Kidney capillary endothelial cell (primary cell): ENCODE measurements around the gene NFE2L2.
"Not testable (repeated sequence)": the region's sequence is repeated elsewhere in the genome, so short reads cannot be mapped to it uniquely, and the experiment has no call there.

ENCODE experiments used
- DNase-seq: peaks from one replicate; pipeline ENCODE4 v3.0.0-alpha.2; 2018; ENCODE audit warnings: low spot score

Gene NFE2L2

DNA sequence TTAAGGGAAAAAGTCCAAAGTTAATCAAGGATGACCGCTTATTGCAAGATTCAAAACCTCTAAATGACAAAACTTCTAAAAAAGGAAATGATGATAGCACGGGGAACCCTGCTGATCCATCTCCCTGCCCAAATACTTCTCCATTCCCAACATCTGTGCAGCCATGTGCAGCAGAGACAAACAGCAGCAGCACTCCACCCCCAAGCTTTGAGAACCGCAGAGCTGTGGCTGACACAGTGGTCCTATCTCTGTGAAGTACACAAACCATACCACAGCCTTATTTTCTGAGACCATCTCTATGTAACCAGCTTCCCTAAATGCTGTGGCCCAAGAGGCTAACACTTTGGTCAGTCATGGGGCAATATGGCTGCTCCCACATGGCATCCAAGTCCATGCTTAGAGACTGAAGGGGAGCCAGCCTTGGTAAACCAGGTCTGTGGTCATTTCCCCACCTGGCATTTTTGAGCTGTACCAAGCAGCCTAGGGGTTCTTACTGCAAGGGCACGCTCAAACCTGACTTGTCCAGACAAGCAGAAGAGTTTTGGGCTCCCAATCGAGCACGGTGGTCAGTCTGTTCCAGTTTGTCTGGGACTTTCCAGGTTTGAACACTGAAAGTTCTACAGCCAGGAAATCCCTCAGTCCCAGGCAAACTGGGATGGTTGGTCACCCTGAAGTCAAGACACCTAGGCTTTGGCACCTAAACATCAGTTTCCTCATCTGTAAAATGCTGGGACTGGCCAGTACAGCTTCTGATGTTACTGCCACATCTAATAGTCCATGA, 17.1 kb upstream of the NFE2L2 start:
- no peak for DNase-seq

DNA sequence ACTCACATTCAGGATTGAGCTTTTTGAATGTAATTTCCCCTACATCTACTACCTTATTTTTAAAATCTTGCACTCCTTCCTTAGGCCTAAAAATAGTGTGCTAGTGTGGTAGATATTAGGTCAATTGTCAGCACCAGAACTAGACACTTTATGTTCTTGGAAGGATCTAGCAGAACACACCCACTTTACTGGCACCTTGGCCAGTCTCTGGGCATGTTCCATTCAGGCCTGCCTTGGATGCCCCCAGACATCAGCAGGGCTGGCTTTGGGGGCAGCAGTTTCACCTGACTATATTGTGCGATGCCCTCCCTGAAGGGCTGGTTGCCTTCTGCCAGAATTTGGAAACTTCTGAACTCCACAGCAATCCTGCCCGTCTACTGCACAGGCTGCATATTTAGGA, 15.3 kb upstream of the NFE2L2 start:
- no peak for DNase-seq

DNA sequence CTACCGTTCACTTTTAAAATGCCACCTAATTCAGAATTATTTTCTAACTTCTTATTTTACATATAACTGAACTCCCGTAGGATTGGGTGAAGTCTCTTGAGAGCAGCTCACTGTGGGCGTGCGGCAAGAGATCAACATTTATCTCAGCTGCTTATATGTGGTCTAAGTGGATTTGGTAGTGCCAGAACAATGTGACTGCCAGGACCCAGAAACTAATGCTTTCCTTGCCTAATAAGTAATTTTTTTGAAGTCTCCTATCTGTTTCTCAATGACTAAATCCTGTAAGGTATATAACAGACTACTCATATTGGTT, 11.2 kb upstream of the NFE2L2 start:
- DNase-seq = no peak

DNA sequence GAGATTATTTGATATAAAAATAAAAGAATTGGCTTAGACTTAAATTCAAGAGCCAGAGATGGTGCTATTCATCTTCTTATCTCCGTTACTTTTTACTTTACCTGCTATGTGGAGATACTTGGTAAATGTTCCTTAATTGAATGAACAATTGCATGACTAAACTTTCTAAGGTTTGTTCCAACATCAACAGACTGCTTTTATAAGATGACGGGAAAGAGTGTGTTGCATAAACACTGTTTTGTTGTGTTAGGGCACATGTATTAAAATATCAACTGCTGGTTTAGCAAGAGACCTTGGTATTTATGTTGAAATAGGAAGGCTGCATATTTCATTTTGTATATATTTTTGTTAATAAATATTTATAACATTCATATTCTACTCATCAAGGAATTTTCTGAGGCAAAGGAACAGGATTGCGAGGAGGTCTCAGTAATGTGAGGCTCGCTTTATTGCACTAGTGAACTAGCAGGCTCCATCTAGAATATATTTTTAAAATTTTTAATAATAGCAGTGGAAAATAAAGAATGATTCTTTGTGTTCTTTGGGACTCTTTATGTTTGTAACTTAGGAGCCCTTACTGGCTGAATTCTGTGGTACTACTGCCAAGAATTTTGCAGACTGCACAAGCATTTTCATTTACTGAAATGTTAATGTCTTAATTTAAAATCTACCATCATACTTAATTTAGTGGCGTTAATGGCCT, 10.7 kb upstream of the NFE2L2 start:
- no peak for DNase-seq

DNA sequence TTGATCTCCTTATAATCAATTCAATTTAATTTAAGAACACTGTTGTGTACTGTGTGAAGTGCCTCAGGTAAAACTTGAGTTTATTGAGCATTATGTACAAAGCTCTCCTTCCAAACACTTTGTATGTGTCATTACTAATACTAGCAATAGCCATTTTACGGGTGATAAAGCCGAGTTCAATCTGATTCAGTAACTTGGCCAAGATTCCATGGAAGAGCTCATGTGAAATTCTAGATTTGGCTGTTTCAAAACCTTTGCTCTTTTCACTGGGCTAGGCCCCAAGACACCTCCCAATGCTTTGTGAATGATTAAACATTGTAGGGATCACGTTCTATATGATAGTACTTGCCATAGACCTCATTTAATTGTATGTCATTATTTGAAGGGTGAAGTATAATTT, 8.9 kb upstream of the NFE2L2 start:
- DNase-seq = no peak

DNA sequence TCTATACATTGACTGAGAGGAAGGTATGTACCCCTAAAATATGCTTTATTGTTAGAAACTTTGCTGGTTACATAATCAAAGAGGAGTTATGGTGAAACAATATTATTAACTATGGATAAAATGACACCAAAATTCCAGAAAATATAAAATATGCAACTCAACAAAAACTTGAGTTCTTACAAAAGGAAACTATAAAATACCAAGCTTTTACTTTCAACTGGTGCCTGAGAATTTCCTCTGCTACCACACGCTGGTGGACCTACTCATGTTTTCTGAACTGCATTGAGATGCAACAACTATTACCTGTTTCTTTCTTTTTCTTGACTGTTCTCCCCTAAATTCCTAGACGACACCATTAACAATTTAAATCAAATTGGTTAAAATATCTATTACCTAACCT, 8.2 kb upstream of the NFE2L2 start:
- DNase-seq = no peak

DNA sequence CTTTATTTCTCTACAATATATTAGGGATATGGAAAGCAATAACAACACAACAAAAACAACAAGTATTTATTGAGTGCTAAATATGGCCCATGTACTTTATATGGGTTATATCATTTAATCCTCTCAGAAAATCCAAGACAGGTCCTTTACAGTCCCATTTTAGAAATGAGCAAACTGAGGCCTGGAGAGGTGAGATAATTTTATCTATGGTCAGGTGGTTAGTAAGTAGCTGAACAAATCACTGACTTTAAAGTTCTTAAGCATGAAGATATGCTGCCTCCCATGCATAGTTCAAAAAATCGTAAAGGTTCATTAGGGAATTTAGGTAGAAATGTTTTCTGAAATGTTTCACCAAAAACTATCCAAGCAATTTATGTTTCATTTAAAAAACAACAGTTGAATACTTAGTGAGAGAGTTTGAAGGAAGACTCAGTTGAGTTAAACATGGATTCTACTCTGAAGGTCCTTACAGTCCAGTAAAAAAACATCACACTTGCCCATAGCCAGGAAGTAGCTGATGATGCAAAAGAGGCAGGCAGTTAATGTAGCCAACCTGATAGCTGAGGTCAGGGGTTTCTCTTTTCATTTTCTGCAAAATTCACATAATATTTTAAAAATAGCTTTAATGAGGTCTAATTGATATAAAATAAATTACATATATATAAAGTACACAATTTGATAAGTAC, 7.6 kb upstream of the NFE2L2 start:
- DNase-seq = no peak

DNA sequence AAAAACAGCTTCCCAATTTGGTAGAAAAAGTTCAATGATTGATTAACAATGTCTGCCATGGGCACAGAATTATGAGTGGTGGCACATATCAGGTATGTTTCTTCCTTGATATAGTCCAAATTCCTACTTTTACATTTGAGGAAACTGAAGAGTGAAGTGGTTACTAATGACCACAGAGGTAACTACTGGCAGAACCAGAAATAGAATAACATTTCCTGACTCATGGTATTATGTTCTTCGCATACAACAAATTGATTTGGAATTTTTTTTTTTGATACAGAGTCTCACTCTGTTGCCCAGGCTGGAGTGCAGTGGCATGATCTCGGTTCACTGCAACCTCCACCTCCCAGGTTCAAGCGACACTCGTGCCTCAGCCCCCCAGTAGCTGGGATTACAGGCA, 6.0 kb upstream of the NFE2L2 start:
- no peak for DNase-seq

DNA sequence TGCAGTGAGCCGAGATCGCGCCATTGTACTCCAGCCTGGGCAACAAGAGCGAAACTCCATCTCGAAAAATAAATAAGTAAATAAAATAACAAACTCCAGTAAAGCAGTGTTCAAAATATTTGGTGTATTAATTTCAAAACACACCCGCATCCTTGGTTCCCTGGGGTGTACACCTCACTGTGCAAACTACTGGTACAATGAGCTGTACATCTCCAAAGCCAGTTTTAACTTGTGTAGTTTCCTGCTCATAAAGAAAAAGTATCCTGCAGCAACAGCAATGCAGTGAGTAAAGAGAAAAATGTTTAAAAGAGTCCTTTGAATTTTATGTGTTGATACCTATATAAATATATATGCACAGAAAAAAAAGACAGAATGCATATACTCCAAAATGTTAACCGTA, 4.4 kb upstream of the NFE2L2 start:
- no peak for DNase-seq

DNA sequence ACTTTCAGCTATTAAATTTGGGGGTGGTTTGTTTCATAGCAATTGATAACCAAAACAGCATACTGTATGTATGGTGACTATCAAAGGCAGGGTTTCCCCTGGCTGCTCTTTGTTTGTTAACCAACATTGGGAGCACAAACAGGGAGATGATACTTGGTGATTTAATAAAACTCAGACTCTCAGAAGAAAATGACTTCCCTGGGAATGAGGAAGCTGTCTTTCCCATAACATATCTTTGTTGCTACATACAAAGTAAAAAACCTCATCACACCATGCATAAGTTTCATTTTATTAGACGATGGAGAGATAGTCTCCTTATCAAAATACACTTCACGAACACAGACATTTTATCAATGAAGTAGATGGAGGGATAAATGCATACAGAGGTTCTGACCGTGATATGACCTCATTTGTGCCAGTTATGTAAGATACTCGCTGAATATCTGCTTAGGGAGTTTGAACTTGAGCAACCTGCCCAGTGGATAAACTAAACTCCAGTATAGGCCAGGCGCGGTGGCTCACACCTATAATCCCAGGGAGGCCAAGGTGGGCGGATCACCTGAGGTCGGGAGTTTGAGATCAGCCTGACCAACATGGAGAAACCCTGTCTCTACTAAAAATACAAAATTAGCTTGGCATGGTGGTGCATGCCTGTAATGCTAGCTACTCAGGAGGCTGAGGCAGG, 3.8 kb upstream of the NFE2L2 start:
- no peak for DNase-seq

DNA sequence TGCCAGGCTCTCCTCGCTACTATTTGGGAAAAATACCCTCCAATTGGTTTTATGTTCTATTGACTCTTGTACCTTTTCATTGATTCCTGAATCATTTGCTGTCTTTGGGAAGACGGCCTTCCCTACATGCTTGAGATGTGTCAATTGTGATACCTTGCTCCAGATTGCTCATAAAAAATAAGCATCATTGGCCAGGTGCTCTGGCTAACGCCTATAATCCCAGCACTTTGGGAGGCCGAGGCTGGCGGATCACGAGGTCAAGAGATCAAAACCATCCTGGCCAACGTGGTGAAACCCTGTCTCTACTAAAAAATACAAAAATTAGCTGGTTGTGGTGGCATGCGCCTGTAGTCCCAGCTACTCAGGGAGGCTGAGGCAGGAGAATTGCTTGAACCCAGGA, 2.4 kb upstream of the NFE2L2 start:
- DNase-seq = not testable (repeated sequence)

DNA sequence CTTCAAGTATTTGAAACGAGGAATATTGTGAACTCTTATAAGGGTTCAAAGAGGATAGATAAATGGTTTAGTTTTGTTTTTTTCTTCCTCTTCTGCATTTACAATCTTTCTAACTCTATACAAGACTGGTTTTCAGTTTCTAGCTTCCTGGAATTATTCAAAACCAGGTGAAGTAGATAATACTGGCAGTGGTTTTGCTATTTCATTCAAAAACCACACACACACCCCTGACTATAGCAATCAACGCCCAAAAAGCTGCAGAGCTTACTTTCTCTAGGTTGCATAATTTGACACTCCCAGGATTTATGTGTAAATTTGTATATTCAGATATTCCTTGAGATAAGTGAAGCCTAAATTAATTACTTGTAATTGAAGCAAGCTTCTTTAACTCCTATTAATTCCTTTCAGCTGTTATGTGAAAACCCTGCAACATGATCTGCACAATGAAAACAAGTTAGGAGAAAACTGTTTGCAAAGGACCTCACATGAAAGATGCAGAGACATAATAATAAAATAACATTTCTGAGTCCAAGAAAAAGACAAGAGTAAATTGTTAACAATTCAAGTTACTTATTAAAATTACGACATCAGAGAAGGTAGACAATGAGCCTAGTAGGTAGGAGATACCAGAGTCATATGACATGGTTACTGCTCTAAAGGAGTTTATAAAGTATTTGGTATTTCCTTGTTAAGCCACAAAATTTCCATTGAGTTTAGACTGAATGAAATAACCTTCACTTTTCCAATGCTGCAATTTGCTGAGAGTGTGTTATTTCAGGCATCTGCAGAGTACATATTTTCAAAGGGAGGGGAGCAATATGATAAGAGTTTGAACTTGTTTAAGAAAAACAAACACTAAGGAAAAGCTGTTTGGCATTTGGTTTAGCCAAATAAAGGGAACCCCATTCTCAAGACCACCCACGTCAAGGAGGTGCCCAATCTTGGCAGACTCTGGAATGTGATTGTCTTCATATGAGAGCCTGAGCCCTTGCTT, 1.6 kb upstream of the NFE2L2 start:
- no peak for DNase-seq

DNA sequence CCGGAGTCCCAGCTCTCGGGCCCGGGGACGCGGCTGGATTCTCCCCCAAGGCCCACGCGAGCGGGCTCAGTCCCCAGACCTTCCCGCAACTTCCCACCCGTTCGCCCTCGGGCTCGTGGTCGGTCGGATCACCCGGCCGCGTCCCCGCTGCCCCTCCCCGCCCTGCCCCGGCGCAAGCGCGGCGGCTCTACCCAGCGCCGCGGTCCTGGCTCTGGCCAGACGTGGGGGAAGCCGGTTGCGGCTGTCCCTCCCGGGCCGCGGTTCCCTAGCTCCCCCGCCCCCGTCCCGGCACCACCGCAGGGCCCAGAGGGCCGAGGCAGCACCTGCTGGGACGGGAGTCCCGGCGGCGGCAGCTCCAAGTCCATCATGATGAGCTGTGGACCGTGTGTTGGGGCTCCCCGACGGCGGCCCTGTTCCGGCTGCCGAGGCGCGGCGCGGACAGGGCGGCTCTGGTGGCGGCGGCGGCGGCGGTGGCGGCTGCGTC, 276 bp downstream of the NFE2L2 start:
- DNase-seq = peak; percentile 26

DNA sequence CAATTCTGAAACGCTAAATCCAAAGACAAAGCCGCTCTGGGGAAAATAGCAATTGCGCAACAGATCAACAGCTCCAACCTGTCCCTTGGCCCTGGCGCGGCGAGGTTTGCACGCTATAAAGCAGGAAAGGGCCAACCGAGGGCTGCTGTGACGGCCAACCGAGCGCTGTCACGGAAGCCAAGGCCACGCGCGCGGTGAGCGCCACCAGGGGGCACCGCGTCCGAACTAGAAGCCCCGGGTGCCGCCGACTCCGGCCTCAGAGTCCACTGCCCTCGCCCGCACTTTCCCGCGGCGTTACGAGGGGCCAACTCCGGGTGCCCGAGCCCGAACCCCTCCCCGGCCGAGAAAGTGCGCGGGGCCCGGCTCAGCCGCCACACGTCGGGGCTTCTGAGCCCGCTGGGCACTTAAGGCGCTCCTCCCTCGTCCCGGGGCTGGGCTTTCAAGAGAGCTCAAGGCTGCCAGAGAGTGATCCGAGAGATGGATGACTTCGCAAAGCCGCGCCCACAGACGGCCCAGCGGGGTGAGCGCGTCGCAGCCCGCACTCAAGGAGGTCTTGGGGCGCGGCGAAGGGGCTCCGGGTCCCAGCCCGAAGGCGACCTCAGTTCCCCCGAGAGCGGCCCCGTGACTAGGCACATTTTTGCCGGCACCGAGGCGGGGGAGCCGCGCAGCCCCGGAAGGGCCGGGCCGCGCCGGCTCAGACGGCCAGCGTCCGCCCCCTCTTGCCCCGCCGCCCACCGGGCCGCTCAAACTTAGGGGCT, 897 bp downstream of the NFE2L2 start:
- peak; percentile 93 for DNase-seq

DNA sequence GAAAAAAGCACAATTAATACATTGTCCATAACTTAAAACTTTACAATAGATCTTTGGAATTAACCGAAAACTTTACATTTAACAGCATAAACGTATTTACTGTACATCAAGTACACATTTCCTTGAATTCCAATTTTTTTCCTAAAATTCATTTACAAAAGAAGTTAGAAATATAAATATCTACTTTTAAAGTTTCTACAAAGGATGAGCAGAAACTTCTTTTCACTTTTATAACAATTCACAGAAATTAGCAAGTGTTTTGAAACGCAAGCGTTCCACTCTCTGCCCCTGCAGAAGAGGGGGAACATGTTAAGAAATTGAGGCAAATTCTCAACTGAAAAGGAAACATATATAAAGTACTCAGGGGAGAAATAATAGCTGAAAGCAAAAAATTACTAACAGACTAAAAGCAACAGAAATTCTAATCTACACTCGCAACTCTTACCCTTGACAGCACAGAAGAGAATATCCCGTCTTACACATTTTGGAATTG, 1.5 kb downstream of the NFE2L2 start:
- no peak for DNase-seq

DNA sequence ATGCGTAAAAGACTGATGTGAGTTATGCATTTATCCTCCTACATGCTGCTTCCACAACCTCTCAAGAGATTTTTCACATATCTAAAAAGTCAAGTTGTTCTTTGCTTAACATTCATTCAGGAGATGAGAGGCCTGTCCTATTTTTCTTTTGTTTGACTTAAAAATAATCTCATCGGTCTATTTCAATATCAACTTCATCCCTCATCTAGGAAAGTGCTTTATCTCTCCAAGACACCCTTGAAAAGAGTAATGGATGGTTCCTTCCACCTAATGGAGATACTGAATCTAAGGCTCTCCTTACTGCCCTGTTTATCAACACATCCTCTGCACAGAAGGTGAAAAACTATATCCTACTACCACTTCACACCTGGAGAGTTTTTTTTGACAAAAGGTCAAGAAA, 2.4 kb downstream of the NFE2L2 start:
- DNase-seq = no peak

DNA sequence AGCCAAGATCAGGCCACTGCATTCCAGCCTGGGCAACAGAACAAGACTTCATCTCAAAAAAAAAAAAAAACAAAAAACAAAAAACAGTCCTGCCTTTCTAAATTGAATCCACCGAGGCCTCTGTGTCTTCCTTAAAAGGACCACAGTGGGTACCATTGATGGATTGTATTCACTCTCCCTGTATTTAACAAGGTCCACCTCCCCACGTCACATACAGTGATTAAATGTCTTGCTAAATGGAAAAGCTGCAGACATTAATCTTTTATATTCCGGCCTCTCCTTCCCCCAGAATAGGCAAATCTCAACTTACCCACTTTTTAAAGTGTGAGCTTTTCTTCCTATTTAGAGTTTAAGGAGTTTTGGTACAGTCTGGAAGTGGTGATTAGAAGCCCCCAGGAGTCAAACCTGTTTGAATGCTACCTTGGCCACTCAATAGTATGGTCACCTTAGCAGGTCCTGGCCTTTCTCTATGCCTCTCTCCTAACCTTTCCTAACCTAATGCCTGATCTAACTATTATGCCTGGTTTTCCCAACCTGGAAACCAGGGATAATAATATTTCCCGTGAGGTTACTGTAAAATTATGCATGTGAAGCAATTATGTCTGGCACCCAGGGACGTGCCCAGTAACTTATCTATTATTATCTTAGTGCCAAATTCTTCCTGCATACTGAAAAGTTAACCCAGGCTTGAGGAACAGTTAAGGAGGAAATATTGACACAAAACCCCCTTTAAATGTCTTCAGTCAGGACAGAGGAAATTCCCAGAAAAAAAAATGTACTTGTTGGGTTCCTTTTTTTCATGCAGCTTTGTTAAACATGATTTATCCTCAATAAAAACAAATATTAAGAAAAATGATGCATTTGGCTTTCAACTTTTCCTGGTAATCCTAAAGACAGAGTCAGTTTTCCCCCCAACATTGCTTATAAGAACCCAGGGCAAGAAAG, 3.1 kb downstream of the NFE2L2 start:
- no peak for DNase-seq

DNA sequence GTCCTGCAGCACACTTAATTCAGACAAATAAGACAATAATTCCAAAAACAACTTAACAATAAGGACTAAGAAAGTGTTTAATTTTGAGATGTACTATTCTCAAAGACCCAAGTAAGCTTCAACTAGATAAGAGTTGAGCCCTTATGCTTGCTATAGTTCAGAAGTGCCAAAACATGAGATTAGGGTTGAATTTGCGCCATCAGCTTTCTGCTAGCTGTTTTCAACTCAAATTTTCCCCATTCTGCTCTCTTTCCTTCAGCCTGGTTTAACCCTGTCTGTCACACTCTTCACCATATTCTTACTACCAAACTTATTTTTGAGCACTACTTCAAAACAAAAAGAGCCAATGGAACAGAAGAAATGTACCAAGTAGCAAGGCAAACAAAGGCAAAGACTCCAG, 4.1 kb downstream of the NFE2L2 start:
- DNase-seq = no peak

DNA sequence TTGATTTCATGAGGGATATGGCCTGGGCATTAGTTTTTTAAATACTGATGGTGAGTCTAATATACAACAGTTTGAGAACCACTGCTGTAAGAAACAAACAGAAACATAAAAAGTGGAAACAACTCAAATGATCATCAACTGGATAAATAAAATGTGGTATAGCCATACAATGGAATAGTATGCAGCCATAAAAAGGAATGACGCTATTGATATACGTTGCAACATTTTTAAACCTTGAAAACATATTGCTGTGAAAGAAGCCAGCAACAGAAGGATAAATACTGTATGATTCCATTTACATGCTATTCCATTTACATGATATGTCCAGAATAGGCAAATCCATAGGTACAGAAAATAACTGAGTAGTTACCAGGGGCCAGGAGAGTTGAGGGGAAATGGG, 6.5 kb downstream of the NFE2L2 start:
- DNase-seq = no peak
